ENCODE measurements around the gene DDX55.

GRCh38 chr12:123602651-123603195 is 824 bp downstream of the DDX55 start:
- TF ChIP-seq EZH2 (IDR thresholded peaks at IDR 0.05) (no peak), POLR2AphosphoS5 (IDR thresholded peaks at IDR 0.05; ENCODE audit: borderline replicate concordance, low read depth, low read length) (no peak)

Measured in SK-N-MC (cell line).